Smooth muscle cell (in vitro differentiated cells): ENCODE measurements around the gene KCNQ4. TPM values are rescaled to one million over a fixed set of nuclear protein-coding genes. Genes with fewer than 3 reads are reported as not detected.

Experiments used
- DNase-seq: peaks from one replicate; lab custom pipeline; 2025; ENCODE audit not compliant: unreplicated experiment; lab: John Stamatoyannopoulos, UW
- H2AFZ ChIP-seq: fragments of 200-600 bp; sonication (generic); 2 replicates; pipeline ENCODE4 v1.6.0; 2016; ENCODE audit warnings: antibody characterized with exemption, low read depth, mild to moderate bottlenecking
- H3F3A ChIP-seq: fragments of 200-600 bp; sonication (generic); 2 replicates; pipeline ENCODE4 v1.6.0; 2017; ENCODE audit warnings: antibody characterized with exemption, low read depth
- H3K27ac ChIP-seq: fragments of 200-600 bp; sonication (generic); 2 replicates; pipeline ENCODE4 v1.5.1; 2016; ENCODE audit warnings: low read depth, mild to moderate bottlenecking
- H3K27me3 ChIP-seq: fragments of 200-600 bp; sonication (generic); 2 replicates; pipeline ENCODE4 v1.6.1; 2016; ENCODE audit warnings: low read depth, mild to moderate bottlenecking
- H3K36me3 ChIP-seq: fragments of 200-600 bp; sonication (generic); 2 replicates; pipeline ENCODE4 v1.5.1; 2016; ENCODE audit warnings: low read depth
- H3K4me1 ChIP-seq: fragments of 200-600 bp; sonication (generic); 2 replicates; pipeline ENCODE4 v1.5.1; 2016; ENCODE audit warnings: low read depth
- H3K4me2 ChIP-seq: fragments of 200-600 bp; sonication (generic); 2 replicates; pipeline ENCODE4 v1.6.0; 2016; ENCODE audit warnings: mild to moderate bottlenecking
- H3K4me3 ChIP-seq: fragments of 200-600 bp; sonication (generic); 2 replicates; pipeline ENCODE4 v1.5.1; 2016; ENCODE audit warnings: mild to moderate bottlenecking
- H3K79me2 ChIP-seq: fragments of 200-600 bp; sonication (generic); 2 replicates; pipeline ENCODE4 v1.6.0; 2016; ENCODE audit warnings: low read depth, mild to moderate bottlenecking
- H3K9ac ChIP-seq: fragments of 200-600 bp; sonication (generic); 2 replicates; pipeline ENCODE4 v1.6.0; 2016; ENCODE audit warnings: low read depth
- H3K9me3 ChIP-seq: fragments of 200-600 bp; sonication (generic); replicated peaks from 2 replicates; pipeline ENCODE4 v1.5.1; 2016; ENCODE audit warnings: low read depth
- H4K20me1 ChIP-seq: fragments of 200-600 bp; sonication (generic); 2 replicates; pipeline ENCODE4 v1.6.0; 2016; ENCODE audit warnings: low read depth
- WGBS: methylation state at CpG from one replicate; pipeline ENCODE4 v1.1.7; 2016; ENCODE audit warnings: low lambda C conversion rate; 5-methylcytosine and 5-hydroxymethylcytosine counted together
- polyA plus RNA-seq: library from polyadenylated mRNA; unstranded; fragments of >200 nt; fragmentation: Nextera tagmentation; extraction: Ambion mirVana; gene quantifications from 2 replicates; pipeline ENCODE4 v1.2.1, GENCODE V29; 2016
- total RNA-seq: library from RNA; depleted of rRNA; stranded (reverse); fragments of >200 nt; gene quantifications from 2 replicates; pipeline ENCODE4 v1.2.3, GENCODE V29; 2014
- TF ChIP-seq, protein P1 (sequence below): fragments of 200-600 bp; sonication (generic); IDR thresholded peaks from 2 replicates; pipeline ENCODE4 v1.5.1; 2017; ENCODE audit warnings: borderline replicate concordance, mild to moderate bottlenecking, antibody characterized with exemption; ENCODE audit not compliant: insufficient read depth, poor library complexity, severe bottlenecking

The KCNQ4 gene
- total and polyA plus RNA-seq, 2 experiments from 2014 or later = 0.06 TPM; not detected in 1

DNA sequence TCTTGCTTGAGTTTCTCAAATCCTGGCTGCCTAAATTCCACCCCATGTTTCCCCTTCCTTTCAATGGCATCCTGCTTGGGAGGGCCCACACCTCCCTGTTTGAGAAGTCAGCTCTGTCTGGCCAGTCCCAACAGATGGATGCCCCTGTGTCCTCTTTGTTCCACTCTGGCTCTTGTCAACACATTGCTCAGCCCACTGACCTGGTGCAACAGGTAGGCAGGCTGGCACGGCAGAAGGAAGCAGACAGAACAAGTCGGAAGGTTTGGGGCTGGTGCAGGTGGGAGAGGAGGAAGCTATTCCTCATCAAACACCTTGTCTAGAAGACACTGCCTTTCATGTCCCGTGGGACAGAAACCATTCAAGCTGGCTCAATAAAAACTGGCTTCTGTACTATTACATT is 22.7 kb downstream of the KCNQ4 start:
- no peaks in the 10 kb centered on the region for H3K9me3 ChIP-seq
- 94% methylated on average over 3 of the region's 3 CpGs for WGBS
- H3K79me2 ChIP-seq = no peaks in the 10 kb centered on the region
- no peak for DNase-seq
- H3K27me3 ChIP-seq = no peaks in the 10 kb centered on the region
- H3F3A ChIP-seq = peaks cover 5% of the 10 kb centered on the region
- H3K4me2 ChIP-seq = no peak overlapping the region
- H4K20me1 ChIP-seq = no peaks in the 10 kb centered on the region
- TF ChIP-seq, protein P1, sequence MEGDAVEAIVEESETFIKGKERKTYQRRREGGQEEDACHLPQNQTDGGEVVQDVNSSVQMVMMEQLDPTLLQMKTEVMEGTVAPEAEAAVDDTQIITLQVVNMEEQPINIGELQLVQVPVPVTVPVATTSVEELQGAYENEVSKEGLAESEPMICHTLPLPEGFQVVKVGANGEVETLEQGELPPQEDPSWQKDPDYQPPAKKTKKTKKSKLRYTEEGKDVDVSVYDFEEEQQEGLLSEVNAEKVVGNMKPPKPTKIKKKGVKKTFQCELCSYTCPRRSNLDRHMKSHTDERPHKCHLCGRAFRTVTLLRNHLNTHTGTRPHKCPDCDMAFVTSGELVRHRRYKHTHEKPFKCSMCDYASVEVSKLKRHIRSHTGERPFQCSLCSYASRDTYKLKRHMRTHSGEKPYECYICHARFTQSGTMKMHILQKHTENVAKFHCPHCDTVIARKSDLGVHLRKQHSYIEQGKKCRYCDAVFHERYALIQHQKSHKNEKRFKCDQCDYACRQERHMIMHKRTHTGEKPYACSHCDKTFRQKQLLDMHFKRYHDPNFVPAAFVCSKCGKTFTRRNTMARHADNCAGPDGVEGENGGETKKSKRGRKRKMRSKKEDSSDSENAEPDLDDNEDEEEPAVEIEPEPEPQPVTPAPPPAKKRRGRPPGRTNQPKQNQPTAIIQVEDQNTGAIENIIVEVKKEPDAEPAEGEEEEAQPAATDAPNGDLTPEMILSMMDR = no peak
- no peak overlapping the region for H3K27ac ChIP-seq
- no peaks in the 10 kb centered on the region for H3K36me3 ChIP-seq
- peaks cover 15% of the 10 kb centered on the region for H3K4me1 ChIP-seq
- no peak overlapping the region for H3K4me3 ChIP-seq
- H3K9ac ChIP-seq = no peak overlapping the region
- no peak overlapping the region for H2AFZ ChIP-seq

DNA sequence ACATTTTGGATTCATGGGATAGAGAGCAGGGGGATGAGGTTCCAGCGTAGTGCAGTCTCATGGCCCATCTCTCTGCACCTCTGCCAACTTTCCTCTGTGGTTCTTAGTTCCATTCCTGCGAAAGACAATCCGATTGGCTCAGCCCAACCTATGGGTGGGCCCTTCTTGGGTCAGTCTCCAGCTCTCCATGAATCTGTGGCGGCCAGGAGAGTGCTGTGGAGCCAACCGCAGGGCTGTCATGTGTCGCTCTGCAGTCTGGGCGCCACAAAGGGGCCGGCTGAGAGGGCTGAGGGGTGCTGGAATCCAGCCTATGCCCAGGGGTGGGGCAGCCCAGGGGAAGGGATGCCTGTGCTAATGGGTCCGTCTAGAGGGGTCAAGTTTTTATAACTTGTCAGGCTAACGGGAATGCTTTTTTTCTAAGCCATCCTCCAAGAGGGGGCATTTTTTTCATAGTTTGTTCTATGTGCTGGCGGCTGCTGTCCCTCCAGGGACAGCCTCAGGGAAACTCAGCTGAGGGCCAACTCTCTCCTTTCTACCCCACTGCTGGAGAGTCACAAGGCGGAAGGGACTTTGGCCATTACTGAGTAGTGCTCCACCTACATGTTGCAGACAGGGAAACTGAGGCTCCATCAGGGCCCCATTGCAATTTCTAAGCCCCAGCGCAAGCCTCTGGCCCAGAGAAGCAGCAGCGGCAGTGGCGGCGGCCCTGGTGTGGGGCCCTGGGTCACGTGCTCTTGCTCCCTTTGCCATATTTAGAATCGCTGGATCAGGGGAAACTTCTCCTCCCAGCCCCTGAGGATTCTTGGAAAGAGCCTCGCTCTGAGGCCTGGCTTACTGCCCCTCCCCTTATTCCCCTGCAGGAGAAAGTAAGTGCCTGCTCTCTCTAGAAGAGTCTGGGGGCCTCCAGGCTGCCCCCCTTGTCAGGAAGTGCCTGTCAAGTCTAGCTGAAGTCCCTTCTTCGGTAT is 23.4 kb downstream of the KCNQ4 start:
- H3K4me2 ChIP-seq = no peak overlapping the region
- 79% methylated on average over 20 of the region's 20 CpGs for WGBS
- no peak for DNase-seq
- TF ChIP-seq, protein P1 = no peak
- peaks cover 7% of the 10 kb centered on the region for H3K4me1 ChIP-seq
- no peak overlapping the region for H3K4me3 ChIP-seq
- H3K9ac ChIP-seq = no peak overlapping the region
- H3K27ac ChIP-seq = no peak overlapping the region
- no peaks in the 10 kb centered on the region for H3K27me3 ChIP-seq
- no peak overlapping the region for H2AFZ ChIP-seq
- H3K79me2 ChIP-seq = no peaks in the 10 kb centered on the region
- H4K20me1 ChIP-seq = no peaks in the 10 kb centered on the region
- no peaks in the 10 kb centered on the region for H3K9me3 ChIP-seq
- H3K36me3 ChIP-seq = no peaks in the 10 kb centered on the region
- H3F3A ChIP-seq = peaks cover 5% of the 10 kb centered on the region

DNA sequence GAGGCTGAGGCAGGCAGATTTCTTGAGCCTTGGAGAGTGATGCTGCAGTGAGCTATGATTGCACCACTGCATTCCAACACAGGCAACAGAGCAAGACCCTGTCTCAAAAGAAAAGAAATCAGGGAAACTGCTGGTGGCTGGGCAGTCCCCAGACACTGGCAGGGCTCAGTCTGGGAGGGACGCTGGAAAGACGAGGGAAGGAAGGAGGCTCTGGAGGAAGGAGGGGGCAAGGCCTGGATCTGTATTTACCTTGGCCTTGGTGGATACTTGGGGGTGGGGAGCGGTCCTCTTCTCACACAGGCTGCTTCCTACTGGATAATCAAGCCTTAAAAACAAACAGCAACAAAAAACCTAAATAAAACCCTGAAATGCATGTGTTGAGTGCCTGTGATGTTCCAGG is 24.4 kb downstream of the KCNQ4 start:
- peaks cover 6% of the 10 kb centered on the region for H3K4me1 ChIP-seq
- no peaks in the 10 kb centered on the region for H4K20me1 ChIP-seq
- H3K27me3 ChIP-seq = no peaks in the 10 kb centered on the region
- no peaks in the 10 kb centered on the region for H3K79me2 ChIP-seq
- TF ChIP-seq, protein P1 = no peak
- 74% methylated on average over 3 of the region's 3 CpGs for WGBS
- H3F3A ChIP-seq = no peaks in the 10 kb centered on the region
- no peaks in the 10 kb centered on the region for H3K36me3 ChIP-seq
- H3K4me3 ChIP-seq = no peak overlapping the region
- no peak overlapping the region for H3K9ac ChIP-seq
- no peak overlapping the region for H3K27ac ChIP-seq
- no peak for DNase-seq
- H3K9me3 ChIP-seq = no peaks in the 10 kb centered on the region
- no peak overlapping the region for H2AFZ ChIP-seq
- no peak overlapping the region for H3K4me2 ChIP-seq
